Posterior vena cava (tissue), 2 donors: ENCODE results near the gene STK32B. TPM values are rescaled to one million over a fixed set of nuclear protein-coding genes. Genes with fewer than 3 reads are reported as not detected.
A peak's percentile ranks its signal among the peaks of the same experiment; 100 is the strongest.

ENCODE experiments used
- DNase-seq: peaks from one replicate; pipeline ENCODE4 v3.0.0-alpha.2; 2020; ENCODE audit warnings: low spot score
- intact Hi-C, 2 donors: fragments of 100-400 bp; cut with DNase I; formaldehyde crosslinking; loops; one replicate each; pipeline versions ENCODE4 v1.14.1 to v1.14.2; 2022 to 2023
- total RNA-seq, 2 donors: library from RNA; stranded (reverse); fragmentation: NEBNext Ultra II Directional; extraction: Animal tissue kit (Norgen Biotek cat#: 25700); gene quantifications; one replicate each; pipeline ENCODE4 v1.2.1, GENCODE V29; 2021
- donor health status: DM: yes; HTN: yes; CAD: no.
- donor health status: DM: yes; HTN: yes; CAD: no.

Gene STK32B
- total RNA-seq, 2 donors from 2014 or later: 3.1 to 3.5 TPM

DNA sequence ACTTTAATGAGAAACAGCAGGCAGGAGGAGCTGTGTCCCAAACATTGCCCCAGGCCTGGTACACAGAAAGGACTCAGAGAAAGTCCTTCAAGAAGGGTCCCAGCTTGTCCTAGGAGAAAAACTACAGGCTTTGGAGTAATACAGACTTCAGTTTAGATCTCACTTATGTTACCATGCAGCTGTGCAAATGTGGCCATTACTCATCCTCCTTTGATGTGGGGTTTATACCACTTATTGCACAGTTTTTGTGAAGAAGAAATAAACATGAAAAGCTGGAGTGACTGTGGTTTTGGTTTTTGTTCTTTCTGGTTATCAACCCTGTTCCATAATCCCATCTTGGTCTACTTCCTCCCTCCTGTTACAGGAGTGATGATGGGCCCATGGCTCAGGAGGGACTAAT lies 23.9 kb upstream of the STK32B start:
- DNase-seq: no peak
- intact Hi-C loops: no loop called here

DNA sequence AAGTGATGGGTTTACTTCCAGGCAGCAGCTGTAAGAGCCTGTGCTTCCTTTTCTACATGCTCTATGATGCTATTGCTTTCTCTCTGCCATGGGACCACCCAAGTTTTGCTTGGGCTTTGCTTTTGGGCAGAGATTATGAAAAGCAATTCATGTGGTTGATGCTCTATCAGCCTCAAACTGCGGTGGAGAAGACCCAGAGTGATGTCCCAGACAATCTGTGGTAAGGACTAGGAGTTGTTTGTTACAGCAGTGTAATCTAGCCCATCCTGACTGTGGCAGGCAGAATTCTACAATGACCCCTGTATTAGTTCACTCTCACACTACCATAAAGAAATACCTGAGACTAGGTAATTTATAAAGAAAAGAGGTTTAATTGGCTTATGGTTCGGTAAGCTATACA lies 22.8 kb upstream of the STK32B start:
- DNase-seq: no peak
- intact Hi-C loops: no loop called here

DNA sequence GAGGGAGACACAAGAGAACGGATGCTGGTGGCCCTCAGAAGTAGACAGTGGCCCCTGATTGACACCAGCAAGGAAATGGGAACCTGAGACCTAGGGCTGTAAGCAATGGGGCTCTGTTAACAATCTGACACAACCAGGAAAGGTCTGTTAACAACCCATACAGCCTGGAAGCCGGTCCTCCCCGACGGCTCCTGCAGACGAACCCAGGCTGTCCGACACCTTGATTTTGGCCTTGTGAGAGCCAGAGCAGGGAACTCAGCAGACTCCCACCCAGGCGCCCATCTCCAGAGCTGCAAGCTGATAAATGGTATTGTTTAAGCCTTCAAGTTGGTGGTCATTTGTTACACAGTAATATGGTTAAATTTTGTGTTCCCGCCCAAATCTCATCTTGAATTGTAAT lies 21.8 kb upstream of the STK32B start:
- no peak for DNase-seq
- intact Hi-C loops: no loop called here

DNA sequence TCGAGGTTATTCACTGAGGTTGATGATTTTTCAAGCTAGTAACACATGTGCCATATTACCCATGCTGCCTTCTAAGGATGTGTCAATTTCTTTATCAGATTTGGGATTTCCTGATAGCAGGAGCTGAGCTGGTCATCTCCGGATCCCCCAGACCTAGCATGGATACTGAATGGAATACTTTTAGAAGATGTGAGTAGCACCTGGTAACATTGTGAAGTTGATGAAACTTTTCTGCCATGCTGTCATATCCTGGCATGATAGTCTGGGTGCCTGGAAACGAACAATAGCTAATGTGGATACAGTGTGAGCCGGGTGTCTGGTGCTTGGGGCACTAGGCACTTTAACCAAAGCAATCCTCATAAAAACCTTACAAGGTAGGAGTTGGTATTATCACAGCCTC lies 21.1 kb upstream of the STK32B start:
- intact Hi-C loops: no loop called here
- no peak for DNase-seq

DNA sequence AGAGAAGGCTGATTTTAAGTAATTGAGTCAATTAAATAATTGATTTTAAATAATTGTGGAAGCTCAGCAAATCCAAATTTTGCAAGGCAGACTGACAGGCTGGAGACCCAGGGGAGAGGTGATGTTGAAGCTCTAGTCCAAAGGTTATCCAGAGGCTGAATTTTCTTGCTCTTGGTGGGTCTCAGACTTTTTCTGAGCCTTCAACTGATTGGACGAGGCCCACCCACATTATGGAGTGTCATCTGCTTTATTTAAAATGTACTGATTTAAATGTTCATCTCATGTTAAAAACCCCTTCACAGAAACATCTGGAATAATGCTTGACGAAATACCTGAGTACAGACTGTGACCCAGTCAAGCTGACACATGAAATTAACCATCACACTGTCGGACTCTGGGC lies 20.4 kb upstream of the STK32B start:
- DNase-seq: no peak
- intact Hi-C loops: no loop called here

DNA sequence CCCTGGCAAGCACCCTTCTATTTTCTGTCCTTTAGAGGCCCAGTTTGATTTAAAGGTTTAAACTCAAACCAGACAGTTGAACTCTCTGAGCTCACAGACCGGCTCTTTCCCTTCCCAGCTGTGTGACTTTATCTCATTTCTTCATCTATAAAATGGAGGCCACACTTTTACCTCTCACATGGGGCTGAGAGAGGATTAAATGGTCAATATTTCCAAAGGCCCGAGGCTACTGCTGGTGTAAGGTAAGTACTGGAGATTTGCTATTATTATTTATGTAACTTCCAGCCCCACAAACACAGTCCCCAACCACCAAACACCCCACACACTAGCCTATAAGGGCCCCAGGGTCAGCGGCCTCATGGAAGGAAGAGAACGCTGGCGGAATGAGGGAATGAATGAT lies 18.5 kb upstream of the STK32B start:
- intact Hi-C loops: no loop called here
- no peak for DNase-seq

DNA sequence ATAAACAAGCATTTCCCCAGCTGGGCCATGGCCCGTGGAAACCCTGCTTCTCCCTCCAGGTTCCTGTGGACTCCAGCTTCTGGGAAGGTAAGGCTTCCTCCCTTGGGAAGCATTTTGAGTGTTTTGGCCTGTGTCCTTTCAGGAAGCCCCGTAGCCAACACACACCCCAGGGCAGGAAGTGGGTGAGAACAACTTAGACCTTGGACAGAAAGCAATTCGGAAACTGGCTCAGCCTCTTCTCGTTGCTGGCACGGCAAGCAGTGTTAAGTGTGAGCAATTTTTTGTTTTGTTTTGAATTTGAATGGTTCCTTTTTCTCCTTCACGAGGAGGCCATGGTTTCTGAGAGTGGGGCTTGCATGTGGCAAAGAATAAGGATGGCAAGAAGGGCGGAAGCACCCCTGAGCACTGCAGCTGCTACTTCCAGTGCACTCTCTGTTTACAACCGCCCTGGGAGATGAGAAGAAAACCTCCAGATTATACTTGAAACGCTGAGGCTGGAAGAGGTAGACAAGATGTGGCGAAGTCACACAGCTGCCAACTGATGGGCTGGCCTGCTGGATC lies 17.9 kb upstream of the STK32B start:
- DNase-seq: no peak
- intact Hi-C loops: no loop called here

DNA sequence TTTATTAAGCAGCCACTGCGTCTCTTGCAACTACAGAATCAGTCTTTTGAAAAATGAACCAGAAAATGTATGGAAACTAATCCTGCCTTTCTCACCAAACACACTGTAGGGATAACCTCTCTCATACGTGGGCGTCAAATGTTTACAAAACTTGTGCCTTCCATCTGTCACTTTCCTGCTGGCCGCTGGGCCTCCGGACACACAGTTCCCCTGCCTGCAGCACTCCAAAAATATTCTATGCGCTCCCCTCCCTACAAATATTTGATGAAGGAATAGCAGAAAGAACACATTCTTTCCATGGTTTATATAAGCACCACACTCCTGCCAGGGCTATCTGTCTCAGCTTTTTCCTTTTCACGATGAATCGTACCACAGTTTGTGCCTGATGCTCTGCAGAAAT lies 17.1 kb upstream of the STK32B start:
- intact Hi-C loops: no loop called here

DNA sequence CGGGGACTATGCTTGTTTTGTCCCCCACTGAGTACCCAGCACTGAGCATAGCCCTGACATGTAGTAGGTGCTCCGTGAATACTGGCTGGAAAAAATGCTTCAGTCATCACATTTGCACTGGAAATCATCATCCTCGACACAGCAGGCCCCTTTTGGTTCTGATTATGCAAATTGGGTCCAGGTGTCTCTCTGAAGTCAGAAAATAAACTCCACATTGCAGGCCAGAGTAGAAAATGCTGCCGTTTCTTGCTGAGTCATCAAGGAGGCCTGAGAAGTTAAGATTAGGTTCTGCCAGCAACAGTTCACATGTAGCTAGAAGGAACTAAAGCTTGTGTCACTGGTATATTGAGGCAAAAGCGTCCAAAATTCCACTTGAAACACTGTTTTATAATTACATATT lies 15.0 kb upstream of the STK32B start:
- intact Hi-C loops: no loop called here
- DNase-seq: no peak

More for the DNA sequence above, 17.1 kb upstream of the STK32B start:
- DNase-seq: no peak

DNA sequence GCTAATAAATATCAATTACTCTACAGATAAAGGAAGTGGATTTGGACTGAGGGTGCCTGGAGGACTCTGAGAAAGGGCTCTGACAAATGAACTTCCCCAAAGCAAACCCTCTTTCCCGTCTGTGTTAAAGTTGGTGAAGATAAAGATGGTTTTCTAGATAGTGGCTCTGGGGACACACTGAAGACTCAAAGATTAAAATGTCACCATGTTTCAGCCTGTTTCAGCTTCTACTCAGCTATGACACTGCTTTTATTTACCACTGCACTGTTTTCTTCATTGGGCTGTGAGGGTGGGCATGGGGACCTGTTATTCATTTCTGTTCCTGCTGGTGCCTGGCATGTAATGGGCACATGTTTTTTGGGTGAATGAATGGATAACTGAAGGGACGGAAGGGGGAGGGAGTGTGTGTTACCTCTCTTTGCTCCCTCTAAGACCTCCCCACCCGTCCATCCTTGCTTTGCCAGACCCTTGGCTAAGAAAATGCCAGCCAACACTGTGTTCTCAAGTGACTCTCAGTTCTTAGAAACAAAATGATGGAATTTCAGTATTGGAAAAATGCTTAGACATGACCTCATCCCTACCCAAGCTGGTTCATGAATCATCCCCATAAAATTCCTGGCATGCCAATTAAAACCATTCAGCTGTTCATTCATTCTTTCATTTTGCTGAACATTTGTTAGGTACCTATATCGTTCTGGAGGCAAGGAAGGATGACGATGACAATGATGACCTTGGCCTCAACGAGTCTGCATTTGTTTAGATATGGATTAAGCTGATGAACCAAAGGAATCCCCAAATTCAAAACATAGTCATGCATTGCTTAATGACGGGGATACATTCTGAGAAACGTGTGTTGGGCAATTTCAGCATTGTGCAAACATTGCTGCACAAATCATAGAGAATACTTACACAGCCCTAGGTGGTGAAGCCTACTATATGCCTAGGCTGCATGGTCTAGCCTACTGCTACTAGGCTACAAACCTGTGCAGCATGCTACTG lies 13.4 kb upstream of the STK32B start:
- no peak for DNase-seq

DNA sequence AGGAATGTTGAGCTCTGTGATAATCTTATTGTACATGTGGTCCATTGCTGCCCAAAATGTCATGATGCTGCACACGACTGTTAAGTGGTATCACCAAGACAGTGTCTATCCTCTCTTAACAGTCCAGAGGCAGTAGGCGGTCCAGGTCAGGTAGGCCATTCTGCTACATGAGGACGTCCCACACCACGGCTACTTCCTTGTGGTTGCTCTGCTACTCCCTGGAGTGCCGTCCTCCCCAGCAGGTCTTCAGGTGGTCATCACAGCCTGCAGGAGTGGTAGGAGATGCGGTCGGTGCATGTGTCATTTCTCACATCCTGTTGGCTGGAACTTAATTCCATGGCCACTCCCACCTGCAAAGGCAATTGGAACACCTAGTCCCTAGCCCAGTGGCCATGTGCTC lies 11.5 kb upstream of the STK32B start:
- no peak for DNase-seq
- intact Hi-C loops: loop anchor here in 1 of 2 donors (2.0 kb wide), 1 partner anchor 713 kb away; no protein-coding TSS in a partner anchor

More for the DNA sequence above, 13.4 kb upstream of the STK32B start:
- intact Hi-C loops: loop anchor here in 1 of 2 donors (2.0 kb wide), 1 partner anchor 715 kb away; no protein-coding TSS in a partner anchor

DNA sequence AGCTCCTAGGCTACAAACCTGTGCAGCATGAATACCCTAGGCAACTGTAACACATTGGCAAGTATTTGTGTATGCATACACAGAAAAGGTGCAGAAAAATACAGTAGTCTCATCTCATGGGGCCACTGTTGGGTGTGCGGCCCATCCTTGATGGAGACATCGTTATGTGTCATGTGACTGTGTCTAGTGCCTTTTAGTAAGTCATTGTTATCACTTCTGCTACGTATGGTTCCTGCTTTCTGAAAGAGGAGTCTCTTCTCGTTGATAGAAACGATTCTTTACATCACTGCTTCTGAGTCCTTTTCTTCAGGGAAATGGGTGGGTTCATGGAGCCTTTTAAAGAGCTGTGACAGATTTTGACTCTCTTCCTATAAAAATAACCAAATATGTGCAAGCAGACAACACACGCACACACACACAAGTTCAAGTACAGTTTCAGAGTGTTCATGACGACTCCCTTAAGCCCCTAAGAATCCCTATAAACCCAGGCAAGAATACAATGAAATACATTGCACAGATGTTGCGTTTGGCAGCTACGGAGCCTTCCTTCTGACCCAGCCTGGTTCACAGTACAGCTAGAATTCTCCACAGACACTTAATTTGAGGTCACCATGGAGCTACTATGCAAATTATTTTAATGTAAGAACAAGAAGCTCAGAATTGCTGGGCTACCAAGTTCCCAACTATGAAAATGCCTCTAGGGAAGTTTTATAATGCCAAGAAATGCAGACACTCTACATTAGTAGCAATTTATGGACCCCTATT lies 10.2 kb upstream of the STK32B start:
- no peak for DNase-seq
- intact Hi-C loops: no loop called here

DNA sequence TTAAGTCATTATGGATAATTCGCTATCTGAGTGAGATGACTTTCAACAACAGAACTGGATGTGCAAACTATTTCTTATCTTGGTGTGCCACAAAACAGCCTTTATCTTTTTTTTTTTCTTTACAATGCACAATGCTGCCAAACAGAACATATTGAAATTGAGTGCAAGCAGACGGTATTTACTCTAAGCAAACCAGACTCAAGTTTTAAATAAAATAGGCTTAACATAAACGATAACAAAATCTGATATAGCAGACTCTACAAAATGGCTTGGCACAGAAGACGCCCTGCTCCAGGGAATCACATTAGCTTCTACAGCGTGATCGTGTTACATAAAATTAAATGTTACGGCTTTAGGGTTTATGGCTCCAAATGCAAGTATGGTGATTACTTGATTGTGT lies 9.6 kb upstream of the STK32B start:
- DNase-seq: no peak
- intact Hi-C loops: no loop called here

DNA sequence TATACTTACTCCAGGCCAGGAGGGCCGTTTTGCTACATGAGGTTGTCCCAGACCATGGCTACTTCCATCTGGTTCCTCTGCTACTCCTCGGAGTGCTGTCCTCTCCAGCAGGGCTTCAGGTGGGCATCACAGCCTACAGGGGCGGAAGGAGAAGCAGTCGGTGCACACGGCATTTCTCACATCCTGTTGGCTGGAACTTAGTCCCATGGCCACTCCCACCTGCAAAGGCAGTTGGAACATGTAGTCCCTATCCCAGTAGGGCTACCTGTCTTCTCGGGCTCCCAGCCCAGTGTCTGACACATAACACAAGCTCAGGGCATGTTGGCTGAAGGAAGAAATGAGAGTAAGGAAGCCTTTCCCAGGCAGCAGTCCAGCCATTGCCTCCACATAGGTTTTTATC lies 7.7 kb upstream of the STK32B start:
- intact Hi-C loops: no loop called here
- DNase-seq: no peak

DNA sequence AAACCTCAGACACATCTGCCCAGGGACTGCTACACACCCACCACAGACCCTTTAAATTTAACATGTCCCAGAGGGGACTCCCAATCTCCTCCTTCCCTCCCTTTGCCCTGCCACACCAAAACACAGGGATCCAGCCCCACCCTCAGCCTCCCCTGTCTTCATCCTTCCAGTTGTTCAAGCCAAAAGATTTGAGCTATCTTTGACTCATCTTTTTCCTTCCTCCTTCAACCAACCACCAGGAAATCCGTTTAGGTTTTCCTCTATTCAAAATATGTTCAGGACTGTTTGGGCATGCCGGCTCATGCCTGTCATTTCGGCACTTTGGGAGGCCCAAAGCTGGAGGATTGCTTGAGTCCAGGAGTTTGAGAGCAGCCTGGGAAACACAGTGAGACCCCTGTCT lies 6.9 kb upstream of the STK32B start:
- intact Hi-C loops: no loop called here
- no peak for DNase-seq

DNA sequence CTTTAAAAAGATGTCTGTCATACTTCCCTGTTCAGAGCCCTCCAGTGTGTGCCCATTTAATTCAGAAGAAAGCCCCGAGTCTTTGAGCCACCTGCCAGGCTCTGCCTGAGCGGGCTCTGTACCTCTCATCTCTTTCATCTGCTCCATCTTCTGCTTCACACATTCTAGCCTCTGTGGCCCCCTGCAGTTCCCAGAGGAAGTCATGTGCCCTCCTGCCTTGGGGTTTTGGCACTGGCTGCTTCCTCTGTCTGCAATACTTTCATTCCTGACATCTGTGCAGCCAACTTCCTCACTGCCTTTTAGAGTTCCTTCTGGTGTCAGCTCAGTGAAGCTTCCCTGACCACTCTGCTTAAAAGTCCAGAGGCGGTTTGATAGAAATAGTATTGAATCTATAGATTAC lies 6.2 kb upstream of the STK32B start:
- intact Hi-C loops: no loop called here
- DNase-seq: no peak

DNA sequence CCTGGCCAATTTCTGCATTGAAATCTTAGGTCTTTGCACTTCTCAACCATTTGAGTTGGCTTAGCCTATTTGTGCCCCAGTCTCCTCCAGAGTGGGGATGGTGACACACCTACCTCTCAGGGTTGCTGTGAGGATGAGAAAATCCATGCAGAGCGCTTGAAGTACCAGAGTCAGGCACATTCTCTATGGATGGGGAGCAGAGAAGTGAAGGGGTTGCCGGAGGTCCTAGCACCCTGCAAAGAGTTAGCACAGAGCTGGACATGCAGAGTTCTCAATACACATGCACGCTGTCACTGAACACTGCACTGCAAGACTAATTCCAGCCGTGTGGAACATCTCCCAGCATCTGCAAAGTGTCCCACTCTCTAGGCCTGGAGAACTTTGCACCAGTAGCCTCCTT lies 2.6 kb upstream of the STK32B start:
- no peak for DNase-seq
- intact Hi-C loops: no loop called here

DNA sequence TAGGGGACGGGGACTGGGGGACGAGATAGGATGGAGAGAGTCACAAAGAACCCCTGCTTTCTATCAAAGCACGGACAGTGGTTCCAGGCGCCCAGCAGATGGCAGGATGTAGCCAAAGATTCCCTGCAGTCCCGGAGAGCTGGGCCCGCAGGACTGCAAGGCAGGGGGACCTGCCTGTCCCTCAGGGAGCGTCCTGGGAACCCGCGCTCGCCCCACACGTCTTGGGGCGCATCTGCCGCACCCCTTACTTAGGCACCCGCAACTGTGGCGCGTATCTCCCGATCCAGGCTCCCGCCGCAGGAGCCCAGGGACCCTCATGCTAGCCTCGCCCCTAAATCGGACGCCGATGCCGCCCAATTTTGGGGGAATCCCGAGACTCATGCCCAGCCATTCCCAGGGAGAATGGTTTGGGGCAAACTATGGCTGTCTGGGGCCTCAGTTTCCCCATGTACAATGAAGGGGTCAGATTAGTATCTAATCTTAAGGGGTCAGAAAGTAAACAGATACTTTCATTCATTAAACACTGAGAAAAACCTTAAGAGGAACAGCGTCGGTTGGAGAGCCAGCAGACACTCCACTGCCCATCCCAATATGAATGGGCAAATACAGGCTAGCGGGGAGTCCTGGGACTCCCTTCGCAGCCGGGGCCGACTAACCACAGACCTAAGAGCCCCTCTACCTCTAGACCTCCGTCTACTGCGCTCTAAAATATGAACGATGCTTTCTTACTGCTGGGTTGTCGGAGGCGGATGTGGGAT lies 581 bp upstream of the STK32B start:
- intact Hi-C loops: loop anchor here in 1 of 2 donors (5.0 kb wide), 1 partner anchor 92 kb away; no protein-coding TSS in a partner anchor
- peak; percentile 90 for DNase-seq

DNA sequence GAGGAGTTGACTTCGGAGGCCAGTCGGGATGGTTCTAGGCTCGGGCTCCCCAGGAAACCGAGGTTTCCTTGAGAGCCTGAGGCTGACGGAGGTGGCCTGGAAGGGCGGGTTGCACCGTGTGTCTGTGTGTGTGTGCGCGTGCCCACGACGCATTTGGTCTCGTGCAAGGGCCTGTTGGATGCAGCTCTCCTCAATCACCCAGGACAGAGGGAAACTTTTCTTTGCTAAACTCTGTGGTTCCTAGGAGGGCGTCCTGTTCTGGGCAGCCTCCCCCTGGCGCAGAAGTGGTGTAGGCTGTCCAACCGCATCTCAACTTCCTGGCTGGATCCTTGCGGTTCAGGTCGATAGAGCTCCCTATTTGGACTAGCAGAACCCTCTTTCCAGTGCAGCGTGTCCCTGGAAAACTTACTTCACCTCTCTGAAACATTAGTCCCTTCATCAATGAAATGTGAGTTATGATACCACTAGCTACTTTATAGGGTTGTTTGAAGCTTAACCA lies 973 bp downstream of the STK32B start:
- DNase-seq: no peak
- intact Hi-C loops: loop anchor here in 1 of 2 donors (5.0 kb wide), 1 partner anchor 90 kb away; no protein-coding TSS in a partner anchor
